ENCODE data around the gene TMEFF1.
"Not testable (repeated sequence)": the region's sequence is repeated elsewhere in the genome, so short reads cannot be mapped to it uniquely, and the experiment has no call there.

TMEFF1 gene

DNA sequence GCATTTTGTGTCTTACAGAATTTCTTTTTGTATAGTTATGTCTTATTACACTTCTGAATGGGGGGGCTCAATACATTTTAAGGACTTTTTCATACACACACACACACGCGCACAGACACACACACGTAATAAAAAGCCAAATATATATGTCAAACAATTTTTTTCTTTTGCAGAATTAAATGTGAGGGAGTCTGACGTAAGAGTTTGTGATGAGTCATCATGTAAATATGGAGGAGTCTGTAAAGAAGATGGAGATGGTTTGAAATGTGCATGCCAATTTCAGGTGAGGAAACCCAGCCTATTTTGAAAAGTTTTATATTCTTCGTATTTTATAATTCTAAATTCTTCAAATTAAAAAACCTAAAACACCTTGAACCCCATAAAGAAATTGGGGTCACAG, 25.6 kb downstream of the TMEFF1 start:
- no peak for DNase-seq

- no peak for DNase-seq
Observed at GRCh38 chr9:100499460-100499859, 26.5 kb downstream of the TMEFF1 start.

- no peak for DNase-seq
Observed at GRCh38 chr9:100499866-100500265, 26.9 kb downstream of the TMEFF1 start.

DNA sequence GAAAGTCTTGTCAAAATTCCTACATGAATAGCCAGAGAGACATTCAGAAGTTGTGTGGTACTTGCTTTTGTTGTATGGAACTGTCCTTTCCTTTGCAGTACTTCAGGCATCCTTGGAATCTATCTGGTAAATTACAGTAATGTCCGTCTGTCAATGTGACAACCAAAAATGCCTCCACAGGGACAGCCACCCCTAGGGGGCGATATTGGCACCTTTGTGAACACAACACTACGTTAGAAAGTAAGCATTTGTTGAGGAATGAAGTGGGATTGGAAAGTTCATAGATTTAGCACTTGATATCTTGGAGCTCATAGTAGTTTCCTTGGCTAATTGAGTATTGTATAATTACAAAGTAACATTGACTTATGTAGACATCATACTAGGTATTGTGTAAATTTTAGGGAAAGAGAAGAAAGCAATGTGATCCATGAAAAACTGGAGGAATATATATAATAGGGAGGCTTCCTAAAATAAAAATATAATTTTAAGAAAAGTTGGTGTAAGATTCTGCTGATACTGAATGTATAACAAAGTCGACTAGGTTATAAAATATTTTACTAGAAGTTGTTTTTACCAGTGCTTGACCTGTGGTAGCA, 32.7 kb downstream of the TMEFF1 start:
- peak; percentile 49 for DNase-seq

DNA sequence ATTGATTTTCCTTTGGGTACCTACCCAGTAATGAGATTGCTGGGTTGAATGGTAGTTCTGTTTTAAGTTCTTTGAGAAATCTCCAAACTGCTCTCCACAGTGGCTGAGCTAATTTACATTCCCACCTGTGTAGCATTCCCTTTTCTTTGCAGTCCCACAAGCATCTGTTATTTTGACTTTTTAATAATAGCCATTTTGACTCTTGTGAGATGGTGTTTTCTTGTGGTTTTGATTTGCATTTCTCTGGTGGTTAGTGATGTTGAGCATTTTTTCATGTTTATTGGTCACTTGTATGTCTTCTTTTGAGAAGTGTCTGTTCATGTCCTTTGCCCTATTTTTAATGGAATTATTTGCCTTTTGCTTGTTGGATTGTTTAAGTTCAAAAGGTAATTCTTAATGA, 34.4 kb downstream of the TMEFF1 start:
- DNase-seq: not testable (repeated sequence)

- no peak for DNase-seq
Observed at GRCh38 chr9:100511205-100511604, 38.3 kb downstream of the TMEFF1 start.

GRCh38 chr9:100515578-100516494, 42.9 kb downstream of the TMEFF1 start:
- no peak for DNase-seq

DNA sequence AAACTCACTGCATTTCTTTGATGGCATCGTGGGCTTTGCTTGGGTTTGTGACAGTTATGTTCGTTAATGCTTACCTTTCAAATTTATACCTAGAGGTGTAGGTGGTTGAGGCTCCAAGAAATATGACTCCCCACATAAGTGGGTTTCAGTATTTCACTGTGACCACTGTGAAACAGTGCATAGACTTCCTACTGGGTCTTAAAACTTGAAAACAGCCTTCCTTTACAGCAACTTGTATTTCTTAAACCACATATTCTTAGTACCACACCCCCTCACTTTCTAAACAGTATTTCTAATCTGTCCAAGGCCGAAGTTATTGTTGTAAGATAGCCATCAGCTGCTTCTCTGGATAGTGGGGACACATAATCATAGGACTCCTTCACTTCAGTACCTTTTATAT, 48.3 kb downstream of the TMEFF1 start:
- DNase-seq: no peak

- DNase-seq: no peak
Observed at GRCh38 chr9:100525563-100525962, 52.6 kb downstream of the TMEFF1 start.

DNA sequence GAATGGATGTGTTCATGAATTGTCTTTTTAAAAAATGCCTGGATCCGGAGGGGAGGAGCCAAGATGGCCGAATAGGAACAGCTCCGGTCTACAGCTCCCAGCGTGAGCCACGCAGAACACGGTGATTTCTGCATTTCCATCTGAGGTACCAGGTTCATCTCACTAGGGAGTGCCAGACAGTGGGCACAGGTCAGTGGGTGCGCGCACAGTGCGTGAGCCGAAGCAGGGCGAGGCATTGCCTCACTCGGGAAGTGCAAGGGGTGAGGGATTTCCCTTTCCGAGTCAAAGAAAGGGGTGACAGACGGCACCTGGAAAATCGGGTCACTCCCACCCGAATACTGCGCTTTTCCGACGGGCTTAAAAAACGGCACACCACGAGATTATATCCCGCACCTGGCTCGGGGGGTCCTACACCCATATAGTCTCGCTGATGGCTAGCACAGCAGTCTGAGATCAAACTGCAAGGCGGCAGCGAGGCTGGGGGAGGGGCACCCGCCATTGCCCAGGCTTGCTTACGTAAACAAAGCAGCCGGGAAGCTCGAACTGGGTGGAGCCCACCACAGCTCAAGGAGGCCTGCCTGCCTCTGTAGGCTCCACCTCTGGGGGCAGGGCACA, 54.3 kb downstream of the TMEFF1 start:
- DNase-seq: not testable (repeated sequence)

- DNase-seq: no peak
Observed at GRCh38 chr9:100534401-100534800, 61.5 kb downstream of the TMEFF1 start.

DNA sequence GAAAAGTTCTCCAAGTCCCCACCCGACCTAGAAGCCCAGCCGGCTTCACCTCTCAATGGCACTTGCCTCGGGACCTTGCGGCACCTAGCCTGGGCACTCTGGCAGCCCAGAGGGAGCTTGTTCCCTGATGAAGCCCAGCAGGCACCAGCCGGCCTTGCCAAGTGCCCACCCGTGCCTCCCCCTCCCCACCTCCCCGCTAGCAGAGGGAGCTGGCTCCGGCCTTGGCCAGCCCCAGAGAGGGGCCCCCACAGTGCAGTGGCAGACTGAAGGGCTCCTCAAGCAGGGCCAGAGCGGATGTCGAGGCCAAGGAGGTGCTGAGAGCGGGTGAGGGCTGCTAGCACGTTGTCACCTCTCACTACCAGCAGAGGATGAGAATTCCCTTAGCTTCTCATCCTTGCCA, 67.4 kb downstream of the TMEFF1 start:
- DNase-seq: no peak

GRCh38 chr9:100549048-100549447, 76.1 kb downstream of the TMEFF1 start:
- DNase-seq: no peak

DNA sequence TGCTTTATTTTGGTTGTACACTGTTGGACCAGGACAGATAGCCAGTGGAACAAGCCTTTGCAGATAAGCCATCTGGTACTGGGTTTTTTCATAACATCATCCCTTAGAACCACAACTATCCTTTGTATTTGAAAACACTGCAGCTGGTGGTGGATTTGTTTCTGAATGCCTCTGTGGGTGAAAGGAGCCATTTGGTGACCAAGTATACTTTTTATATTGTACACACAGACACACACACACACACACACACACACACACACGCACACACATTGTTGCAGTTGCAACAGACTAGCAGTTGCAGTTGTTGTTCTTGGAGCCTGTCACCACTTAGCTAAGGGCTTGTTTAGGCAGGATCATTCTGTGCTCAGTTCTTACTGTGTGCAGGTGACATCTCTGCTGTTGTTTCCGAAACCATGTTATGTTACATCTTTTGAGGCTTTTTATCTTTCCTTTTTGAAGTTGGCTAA, 82.0 kb downstream of the TMEFF1 start:
- peak; percentile 70 for DNase-seq

- DNase-seq: no peak
Observed at GRCh38 chr9:100555471-100555870, 82.5 kb downstream of the TMEFF1 start.

- DNase-seq: no peak
Observed at GRCh38 chr9:100557053-100557452, 84.1 kb downstream of the TMEFF1 start.

- DNase-seq: no peak
Observed at GRCh38 chr9:100561256-100561655, 88.3 kb downstream of the TMEFF1 start.

DNA sequence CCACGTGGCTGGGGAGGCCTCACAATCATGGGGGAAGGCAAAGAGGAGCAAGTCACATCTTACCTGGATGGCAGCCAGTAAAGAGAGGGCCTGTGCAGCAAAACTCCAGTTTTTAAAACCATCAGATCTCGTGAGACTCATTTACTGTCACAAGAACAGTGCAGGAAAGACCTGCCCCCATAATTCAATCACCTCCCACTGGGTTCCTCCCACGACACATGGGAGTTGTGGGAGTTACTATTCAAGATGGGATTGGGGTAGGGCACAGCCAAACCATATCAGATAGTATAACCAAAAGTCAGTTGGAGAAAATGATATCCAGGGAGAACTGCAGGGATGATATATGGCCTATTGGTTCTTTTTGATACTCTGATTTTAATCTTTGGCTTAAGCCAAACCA, 94.9 kb downstream of the TMEFF1 start:
- no peak for DNase-seq

GRCh38 chr9:100573655-100574260, 100.8 kb downstream of the TMEFF1 start:
- no peak for DNase-seq

DNA sequence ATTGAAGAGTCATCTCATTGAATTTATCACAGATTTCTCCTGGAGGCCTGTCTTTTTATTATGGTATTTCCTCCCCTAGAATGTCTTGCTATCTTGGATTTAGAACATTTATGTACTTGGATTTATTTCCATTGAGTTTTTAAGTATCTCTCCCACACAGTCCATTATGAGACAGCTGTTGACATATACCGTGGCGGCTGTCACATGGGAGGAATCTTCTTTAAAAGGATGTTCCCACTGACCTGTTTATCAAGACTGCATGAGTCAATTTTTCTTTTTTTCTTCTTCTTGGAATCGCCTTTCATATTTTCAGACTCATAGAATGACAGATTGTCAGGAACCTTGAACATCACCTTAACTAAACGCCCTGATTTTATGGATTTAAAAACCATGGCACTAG, 102.1 kb downstream of the TMEFF1 start:
- DNase-seq: no peak

DNA sequence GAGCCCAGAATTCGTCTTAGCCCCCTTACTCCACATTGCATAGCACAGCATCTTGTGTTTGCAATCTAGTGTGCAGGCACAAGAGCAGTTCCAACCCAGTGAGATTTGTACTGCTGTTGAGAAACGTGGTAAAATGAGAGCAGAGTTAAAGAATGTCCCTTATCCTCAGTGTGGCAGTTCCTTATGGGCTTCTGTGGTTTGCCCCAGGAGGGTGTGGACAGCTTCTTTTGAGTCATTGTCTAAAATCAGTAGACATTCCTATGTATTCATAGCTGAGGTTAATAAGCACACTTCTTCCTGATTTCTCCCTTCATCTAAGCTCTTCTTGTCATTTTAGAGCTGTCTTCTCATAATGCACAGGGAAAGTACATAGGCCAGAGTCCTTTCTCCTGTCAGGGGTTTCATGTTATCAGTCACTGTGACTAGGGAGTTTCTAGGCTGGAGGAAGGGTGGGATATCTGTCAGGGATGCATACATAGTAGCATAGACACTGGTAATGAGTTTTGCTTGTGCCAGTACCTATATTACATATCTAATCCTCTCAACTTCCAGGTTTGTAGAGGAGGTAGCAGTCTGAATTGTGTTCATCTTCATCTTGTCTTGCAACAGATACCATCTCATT, 102.9 kb downstream of the TMEFF1 start:
- no peak for DNase-seq

DNA sequence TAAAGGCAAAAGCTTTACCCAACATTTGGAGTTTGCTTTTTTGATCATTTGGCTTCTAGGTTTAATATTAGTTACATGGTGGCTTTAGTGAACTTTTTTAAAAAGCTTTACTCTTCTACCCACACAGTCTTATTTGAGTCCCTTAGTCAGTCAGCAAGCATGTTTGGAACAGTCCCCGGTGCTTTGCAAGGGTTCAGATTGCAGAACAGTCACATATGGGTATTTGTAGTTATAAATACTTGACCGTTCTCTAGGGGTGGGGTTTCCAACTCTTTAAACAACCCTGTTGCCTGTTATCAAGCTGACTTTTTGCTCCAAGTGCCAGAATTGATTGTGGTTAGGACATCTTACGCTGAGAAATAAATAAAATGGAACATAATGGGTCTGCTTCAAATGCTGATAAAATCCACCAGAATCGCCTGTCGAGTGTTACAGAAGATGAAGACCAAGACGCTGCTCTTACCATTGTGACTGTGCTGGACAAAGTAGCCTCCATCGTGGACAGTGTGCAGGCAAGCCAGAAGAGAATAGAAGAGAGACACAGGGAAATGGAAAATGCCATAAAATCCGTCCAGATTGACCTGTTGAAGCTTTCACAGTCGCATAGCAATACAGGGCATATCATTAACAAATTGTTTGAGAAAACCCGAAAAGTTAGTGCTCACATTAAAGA, 105.0 kb downstream of the TMEFF1 start, which contains the start of gene CAVIN4:
Gene CAVIN4, plus strand, starts transcription at position 304 of the 673 bp plus-strand sequence. Its CDS starts 65 bp downstream, at position 369.
- no peak for DNase-seq

All from midbrain (tissue), 1 donor.